KMS-11 (cell line): ENCODE data around the gene EMC8.
"Not testable (repeated sequence)": the region's sequence is repeated elsewhere in the genome, so short reads cannot be mapped to it uniquely, and the experiment has no call there.

ENCODE experiments used
- H2AFZ ChIP-seq: fragments of 200-600 bp; sonication (generic); 2 replicates; pipeline ENCODE4 v1.6.1; 2016; ENCODE audit warnings: antibody characterized with exemption, mixed run types, low read depth
- H3K27ac ChIP-seq: fragments of 200-600 bp; sonication (generic); 2 replicates; pipeline ENCODE4 v1.6.1; 2016; ENCODE audit warnings: mild to moderate bottlenecking, mixed run types
- H3K27me3 ChIP-seq: fragments of 200-600 bp; sonication (generic); 2 replicates; pipeline ENCODE4 v1.6.1; 2017; ENCODE audit warnings: mild to moderate bottlenecking, low read depth, mixed run types, moderate library complexity; ENCODE audit not compliant: insufficient read depth
- H3K36me3 ChIP-seq: fragments of 200-600 bp; sonication (generic); 2 replicates; pipeline ENCODE4 v1.6.1; 2017; ENCODE audit warnings: mild to moderate bottlenecking, mixed run types; ENCODE audit not compliant: insufficient read depth
- H3K4me1 ChIP-seq: fragments of 200-600 bp; sonication (generic); 2 replicates; pipeline ENCODE4 v1.6.1; 2016; ENCODE audit warnings: mild to moderate bottlenecking, low read depth, mixed run types; ENCODE audit not compliant: poor library complexity, severe bottlenecking
- H3K4me2 ChIP-seq: fragments of 200-600 bp; sonication (generic); 2 replicates; pipeline ENCODE4 v1.7.0; 2016; ENCODE audit warnings: mild to moderate bottlenecking, mixed run types
- H3K4me3 ChIP-seq: fragments of 200-600 bp; sonication (generic); IDR thresholded peaks from 2 replicates; pipeline ENCODE4 v1.6.1; 2017; ENCODE audit warnings: low read depth, low read length, mixed read lengths; ENCODE audit not compliant: insufficient read depth
- H3K79me2 ChIP-seq: fragments of 200-600 bp; sonication (generic); 2 replicates; pipeline ENCODE4 v1.6.1; 2016; ENCODE audit warnings: low read depth, mixed run types; ENCODE audit not compliant: insufficient read depth
- H3K9ac ChIP-seq: fragments of 200-600 bp; sonication (generic); 2 replicates; pipeline ENCODE4 v1.6.1; 2016; ENCODE audit warnings: mild to moderate bottlenecking, mixed run types
- H4K20me1 ChIP-seq: fragments of 200-600 bp; sonication (generic); 2 replicates; pipeline ENCODE4 v1.6.1; 2016; ENCODE audit warnings: mild to moderate bottlenecking, mixed run types; ENCODE audit not compliant: insufficient read depth
- CTCF ChIP-seq: fragments of 200-600 bp; sonication (generic); conservative IDR thresholded peaks from 2 replicates; pipeline ENCODE4 v1.6.1; 2017; ENCODE audit warnings: low read depth, mild to moderate bottlenecking, antibody characterized with exemption, low read length, moderate library complexity, mixed read lengths

Gene EMC8

GRCh38 chr16:85809645-85810044 is 10.3 kb upstream of the EMC8 start:
- no peak overlapping the region for H3K4me2 ChIP-seq

GRCh38 chr16:85808926-85809325 is 9.6 kb upstream of the EMC8 start:
- Histone ChIP-seq H3K27ac (no peak overlapping the region), H3K79me2 (no peaks in the 10 kb centered on the region), H2AFZ (no peak overlapping the region), H3K27me3 (peaks cover 4% of the 10 kb centered on the region; the same call in 1 of the 2 replicates), H3K4me3 (no peak overlapping the region), H3K36me3 (no peaks in the 10 kb centered on the region; the same call in 1 of the 2 replicates), H3K9ac (no peak overlapping the region), H4K20me1 (no peaks in the 10 kb centered on the region), H3K4me2 (no peak overlapping the region), H3K4me1 (no peaks in the 10 kb centered on the region)
- TF ChIP-seq CTCF: no peak

More at GRCh38 chr16:85809645-85810044, 10.3 kb upstream of the EMC8 start:
- Histone ChIP-seq H2AFZ (no peak overlapping the region), H3K36me3 (no peaks in the 10 kb centered on the region; the same call in 1 of the 2 replicates), H3K79me2 (no peaks in the 10 kb centered on the region), H3K27me3 (peaks cover 5% of the 10 kb centered on the region; the same call in 1 of the 2 replicates), H3K9ac (no peak overlapping the region), H4K20me1 (no peaks in the 10 kb centered on the region), H3K27ac (no peak overlapping the region), H3K4me1 (no peaks in the 10 kb centered on the region), H3K4me3 (no peak overlapping the region)
- no peak for TF ChIP-seq CTCF

- not testable (repeated sequence) for H3K4me2 ChIP-seq, H3K27ac ChIP-seq, H3K36me3 ChIP-seq, H4K20me1 ChIP-seq, H3K4me1 ChIP-seq, H3K27me3 ChIP-seq, H2AFZ ChIP-seq, H3K79me2 ChIP-seq, H3K9ac ChIP-seq, H3K4me3 ChIP-seq
These were observed 8.8 kb upstream of the EMC8 start for GRCh38 chr16:85808104-85808503.

- not testable (repeated sequence) for H3K79me2 ChIP-seq, H3K27me3 ChIP-seq, H4K20me1 ChIP-seq, H3K27ac ChIP-seq, H2AFZ ChIP-seq, H3K4me2 ChIP-seq, H3K4me1 ChIP-seq, H3K36me3 ChIP-seq, H3K9ac ChIP-seq, H3K4me3 ChIP-seq
These were observed 8.0 kb upstream of the EMC8 start for GRCh38 chr16:85807340-85807739.

- no peak overlapping the region for H3K4me3 ChIP-seq
- H3K36me3 ChIP-seq: peaks cover 8% of the 10 kb centered on the region; the same call in 1 of the 2 replicates
- TF ChIP-seq CTCF: no peak
- H3K4me2 ChIP-seq: no peak overlapping the region
- no peak overlapping the region for H3K9ac ChIP-seq
- no peaks in the 10 kb centered on the region for H4K20me1 ChIP-seq
- no peaks in the 10 kb centered on the region for H3K27me3 ChIP-seq
- no peak overlapping the region for H3K27ac ChIP-seq
- H2AFZ ChIP-seq: no peak overlapping the region
- peaks cover 7% of the 10 kb centered on the region for H3K79me2 ChIP-seq
- no peaks in the 10 kb centered on the region for H3K4me1 ChIP-seq
These were observed 7.2 kb upstream of the EMC8 start for GRCh38 chr16:85806539-85806938.
